ENCODE data around the gene APOL3. TPM values are rescaled to one million over a fixed set of nuclear protein-coding genes. Genes with fewer than 3 reads are reported as not detected.
"Not testable (repeated sequence)": the region's sequence is repeated elsewhere in the genome, so short reads cannot be mapped to it uniquely, and the experiment has no call there.

The APOL3 gene
- not detected for polyA plus RNA-seq (2013, experiment 1 of 4)
- not detected for polyA plus RNA-seq (2013, experiment 2 of 4)
- not detected for polyA plus RNA-seq (2013, experiment 3 of 4)
- not detected for polyA plus RNA-seq (2013, experiment 4 of 4)

DNA sequence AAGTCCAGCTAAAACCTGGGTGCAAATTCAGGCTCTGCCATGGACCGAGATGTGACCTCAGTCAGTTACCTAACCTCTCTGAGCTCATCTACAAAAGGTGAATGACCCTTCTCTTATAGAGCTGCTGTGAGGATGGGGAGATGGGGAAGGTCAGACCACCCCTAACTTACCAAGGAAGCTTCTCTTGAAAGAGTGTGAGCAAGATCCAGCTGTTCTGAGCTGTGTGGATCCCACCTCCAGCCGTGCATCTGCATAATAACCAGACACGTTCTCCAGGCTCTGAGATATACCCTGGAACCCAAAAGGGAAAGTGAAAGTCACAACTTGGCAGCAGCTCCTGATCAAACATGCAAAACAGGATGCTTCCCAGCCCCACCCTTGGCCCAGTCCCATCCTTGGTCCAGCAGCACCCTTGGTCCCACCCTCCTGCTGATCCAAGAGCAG lies at the start of gene APOL3:
Gene APOL3 (minus strand): TSS at position 257 of the 444 bp plus-strand sequence. CDS start 11,700 bp downstream, outside the sequence.
- 97 to 98% methylated on average over 3 of the region's 3 CpGs for WGBS, 2 experiments
- no peak within 1 kb of the TSS for H3K4me3 ChIP-seq (ENCODE audit: insufficient read depth, low read depth, low read length)
- H3K27me3 ChIP-seq (ENCODE audit: control insufficient read depth, insufficient read depth, low read length, poor library complexity, severe bottlenecking): no peaks in the 10 kb centered on the region
- no peaks in the 10 kb centered on the region for H3K36me3 ChIP-seq (ENCODE audit: control insufficient read depth, insufficient read depth, low read length)
- no peaks in the 10 kb centered on the region for H3K9me3 ChIP-seq (ENCODE audit: control insufficient read depth, low read length)
- H3K4me1 ChIP-seq (ENCODE audit: control insufficient read depth, insufficient read depth, low read length): peaks cover 6% of the 10 kb centered on the region
- no peak within 1 kb of the TSS for H3K27ac ChIP-seq (ENCODE audit: insufficient read depth, low read depth, low read length, poor library complexity, severe bottlenecking)

DNA sequence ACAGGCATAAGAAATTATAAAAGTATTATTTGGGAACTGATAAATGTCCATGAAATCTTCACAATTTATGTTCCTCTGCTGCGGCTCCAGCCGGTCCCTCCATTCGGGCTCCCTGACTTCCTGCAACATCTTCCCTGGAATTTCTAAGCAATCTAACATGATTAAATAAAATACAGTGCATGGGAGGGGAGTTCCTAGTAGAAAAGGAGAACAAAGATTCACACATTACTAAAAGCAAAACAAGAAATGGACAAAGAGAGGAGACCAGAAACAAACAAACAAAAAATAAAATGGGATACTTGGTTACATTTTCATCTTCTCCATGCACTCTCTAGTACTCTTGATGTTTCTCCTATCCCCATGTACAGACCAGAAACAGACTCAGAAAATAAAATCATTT lies 49.7 kb upstream of the APOL3 start:
- Histone ChIP-seq H3K27me3 (ENCODE audit: control insufficient read depth, insufficient read depth, low read length, poor library complexity, severe bottlenecking) (no peaks in the 10 kb centered on the region), H3K4me1 (ENCODE audit: control insufficient read depth, insufficient read depth, low read length) (no peaks in the 10 kb centered on the region), H3K9me3 (ENCODE audit: control insufficient read depth, low read length) (no peaks in the 10 kb centered on the region), H3K4me3 (ENCODE audit: insufficient read depth, low read depth, low read length) (no peak overlapping the region), H3K27ac (ENCODE audit: insufficient read depth, low read depth, low read length, poor library complexity, severe bottlenecking) (no peak overlapping the region), H3K36me3 (ENCODE audit: control insufficient read depth, insufficient read depth, low read length) (no peaks in the 10 kb centered on the region)
- 92 to 100% methylated on average over 2 to 3 of the region's 3 CpGs for WGBS, 2 experiments

- not testable (repeated sequence) for H3K9me3 ChIP-seq (ENCODE audit: control insufficient read depth, low read length)
- 92 to 97% methylated on average over 3 to 5 of the region's 5 CpGs for WGBS, 2 experiments
These were observed 48.9 kb upstream of the APOL3 start for GRCh38 chr22:36209488-36209908.

GRCh38 chr22:36208914-36209313 lies 48.4 kb upstream of the APOL3 start:
- H3K9me3 ChIP-seq (ENCODE audit: control insufficient read depth, low read length): no peaks in the 10 kb centered on the region
- no peaks in the 10 kb centered on the region for H3K4me1 ChIP-seq (ENCODE audit: control insufficient read depth, insufficient read depth, low read length)
- 95 to 97% methylated on average over 1 of the region's 1 CpG for WGBS, 2 experiments
- H3K36me3 ChIP-seq (ENCODE audit: control insufficient read depth, insufficient read depth, low read length): no peaks in the 10 kb centered on the region
- no peak overlapping the region for H3K4me3 ChIP-seq (ENCODE audit: insufficient read depth, low read depth, low read length)
- no peak overlapping the region for H3K27ac ChIP-seq (ENCODE audit: insufficient read depth, low read depth, low read length, poor library complexity, severe bottlenecking)
- no peaks in the 10 kb centered on the region for H3K27me3 ChIP-seq (ENCODE audit: control insufficient read depth, insufficient read depth, low read length, poor library complexity, severe bottlenecking)

More at GRCh38 chr22:36209488-36209908, 48.9 kb upstream of the APOL3 start:
- H3K4me1 ChIP-seq (ENCODE audit: control insufficient read depth, insufficient read depth, low read length); H3K27me3 ChIP-seq (ENCODE audit: control insufficient read depth, insufficient read depth, low read length, poor library complexity, severe bottlenecking); H3K27ac ChIP-seq (ENCODE audit: insufficient read depth, low read depth, low read length, poor library complexity, severe bottlenecking); H3K36me3 ChIP-seq (ENCODE audit: control insufficient read depth, insufficient read depth, low read length); H3K4me3 ChIP-seq (ENCODE audit: insufficient read depth, low read depth, low read length): not testable (repeated sequence)

DNA sequence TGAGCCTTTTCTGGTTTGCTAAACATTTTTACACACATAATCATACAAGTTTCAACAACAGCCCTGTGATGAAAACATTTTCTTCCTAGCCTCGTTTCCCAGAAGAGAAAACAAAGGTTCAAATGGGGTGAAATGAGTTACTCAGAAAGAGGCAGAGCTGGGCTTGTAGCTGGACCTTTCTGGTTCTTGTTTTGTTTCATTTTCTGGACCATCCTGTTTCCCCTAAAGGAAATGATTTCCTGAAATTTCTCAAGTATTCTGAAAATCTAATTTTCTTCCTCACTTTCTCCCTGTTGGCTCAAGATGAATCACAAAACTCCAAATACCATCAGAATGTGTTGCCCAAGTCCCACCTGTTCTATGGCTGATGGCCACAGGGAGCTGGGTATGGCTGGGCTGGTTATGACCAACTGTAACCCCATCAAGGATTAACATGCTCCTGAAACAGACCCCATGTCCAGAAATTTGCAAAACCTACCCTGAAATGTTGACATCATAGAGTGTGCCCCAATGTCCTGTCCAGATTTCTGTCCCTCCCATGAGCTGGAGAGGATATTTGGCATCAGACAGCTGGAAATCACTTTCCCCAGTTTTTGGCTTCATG lies 47.7 kb upstream of the APOL3 start:
- Histone ChIP-seq H3K36me3 (ENCODE audit: control insufficient read depth, insufficient read depth, low read length) (no peaks in the 10 kb centered on the region), H3K9me3 (ENCODE audit: control insufficient read depth, low read length) (no peaks in the 10 kb centered on the region), H3K4me3 (ENCODE audit: insufficient read depth, low read depth, low read length) (no peak overlapping the region), H3K27me3 (ENCODE audit: control insufficient read depth, insufficient read depth, low read length, poor library complexity, severe bottlenecking) (no peaks in the 10 kb centered on the region), H3K4me1 (ENCODE audit: control insufficient read depth, insufficient read depth, low read length) (no peaks in the 10 kb centered on the region), H3K27ac (ENCODE audit: insufficient read depth, low read depth, low read length, poor library complexity, severe bottlenecking) (no peak overlapping the region)
- 73 to 91% methylated on average over 1 of the region's 1 CpG for WGBS, 2 experiments

- no peak overlapping the region for H3K4me3 ChIP-seq (ENCODE audit: insufficient read depth, low read depth, low read length)
- WGBS, 2 experiments: 94 to 100% methylated on average over 1 of the region's 1 CpG
- H3K27me3 ChIP-seq (ENCODE audit: control insufficient read depth, insufficient read depth, low read length, poor library complexity, severe bottlenecking): no peaks in the 10 kb centered on the region
- peaks cover 6% of the 10 kb centered on the region for H3K4me1 ChIP-seq (ENCODE audit: control insufficient read depth, insufficient read depth, low read length)
- H3K27ac ChIP-seq (ENCODE audit: insufficient read depth, low read depth, low read length, poor library complexity, severe bottlenecking): no peak overlapping the region
- H3K36me3 ChIP-seq (ENCODE audit: control insufficient read depth, insufficient read depth, low read length): no peaks in the 10 kb centered on the region
- H3K9me3 ChIP-seq (ENCODE audit: control insufficient read depth, low read length): no peaks in the 10 kb centered on the region
These were observed 45.7 kb upstream of the APOL3 start for GRCh38 chr22:36206255-36206654.

DNA sequence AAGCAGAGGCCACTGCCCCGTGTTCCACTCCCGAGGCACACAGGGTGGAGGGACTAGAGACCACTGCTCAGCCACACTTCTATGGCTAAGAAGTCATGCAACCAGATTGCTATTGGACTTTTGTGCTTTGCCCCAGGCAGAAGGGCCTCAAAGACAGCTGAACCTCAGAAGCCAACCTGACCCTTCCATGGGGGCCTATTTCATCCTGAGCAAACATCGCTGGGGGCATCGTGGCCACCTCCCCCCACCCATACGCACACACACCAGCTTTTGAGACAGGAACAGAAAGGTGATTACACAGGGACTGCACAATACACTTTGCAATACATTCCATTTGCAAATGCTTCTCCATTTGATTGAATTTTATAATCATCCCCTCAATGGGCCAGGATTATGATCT lies 45.0 kb upstream of the APOL3 start:
- not testable (repeated sequence) for H3K4me1 ChIP-seq (ENCODE audit: control insufficient read depth, insufficient read depth, low read length); H3K4me3 ChIP-seq (ENCODE audit: insufficient read depth, low read depth, low read length); H3K27me3 ChIP-seq (ENCODE audit: control insufficient read depth, insufficient read depth, low read length, poor library complexity, severe bottlenecking); H3K36me3 ChIP-seq (ENCODE audit: control insufficient read depth, insufficient read depth, low read length); H3K27ac ChIP-seq (ENCODE audit: insufficient read depth, low read depth, low read length, poor library complexity, severe bottlenecking); H3K9me3 ChIP-seq (ENCODE audit: control insufficient read depth, low read length)
- WGBS, 2 experiments: 89% methylated on average over 5 of the region's 5 CpGs

DNA sequence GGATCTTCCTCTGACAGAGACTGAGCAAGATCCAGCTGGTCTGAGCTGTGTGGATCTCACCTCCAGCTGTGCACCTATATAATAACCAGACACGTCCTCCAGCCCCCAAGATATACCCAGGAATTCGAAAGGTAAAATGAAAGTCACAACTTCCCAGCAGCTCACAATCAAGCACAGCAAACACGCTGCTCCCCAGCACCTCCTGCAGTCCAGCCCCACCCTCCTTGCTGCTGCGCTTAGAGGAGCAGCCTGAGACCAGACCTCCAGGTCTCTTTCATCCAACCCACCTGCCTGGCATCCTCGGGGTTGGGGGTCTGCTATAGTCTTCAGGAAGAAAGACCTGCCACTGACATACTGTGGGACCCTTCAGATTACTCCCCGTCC lies 44.1 kb upstream of the APOL3 start:
- no peak overlapping the region for H3K27ac ChIP-seq (ENCODE audit: insufficient read depth, low read depth, low read length, poor library complexity, severe bottlenecking)
- 68 to 69% methylated on average over 6 of the region's 6 CpGs for WGBS, 2 experiments
- peaks cover 11% of the 10 kb centered on the region for H3K4me1 ChIP-seq (ENCODE audit: control insufficient read depth, insufficient read depth, low read length)
- H3K36me3 ChIP-seq (ENCODE audit: control insufficient read depth, insufficient read depth, low read length): no peaks in the 10 kb centered on the region
- H3K9me3 ChIP-seq (ENCODE audit: control insufficient read depth, low read length): no peaks in the 10 kb centered on the region
- H3K4me3 ChIP-seq (ENCODE audit: insufficient read depth, low read depth, low read length): no peak overlapping the region
- H3K27me3 ChIP-seq (ENCODE audit: control insufficient read depth, insufficient read depth, low read length, poor library complexity, severe bottlenecking): no peaks in the 10 kb centered on the region

DNA sequence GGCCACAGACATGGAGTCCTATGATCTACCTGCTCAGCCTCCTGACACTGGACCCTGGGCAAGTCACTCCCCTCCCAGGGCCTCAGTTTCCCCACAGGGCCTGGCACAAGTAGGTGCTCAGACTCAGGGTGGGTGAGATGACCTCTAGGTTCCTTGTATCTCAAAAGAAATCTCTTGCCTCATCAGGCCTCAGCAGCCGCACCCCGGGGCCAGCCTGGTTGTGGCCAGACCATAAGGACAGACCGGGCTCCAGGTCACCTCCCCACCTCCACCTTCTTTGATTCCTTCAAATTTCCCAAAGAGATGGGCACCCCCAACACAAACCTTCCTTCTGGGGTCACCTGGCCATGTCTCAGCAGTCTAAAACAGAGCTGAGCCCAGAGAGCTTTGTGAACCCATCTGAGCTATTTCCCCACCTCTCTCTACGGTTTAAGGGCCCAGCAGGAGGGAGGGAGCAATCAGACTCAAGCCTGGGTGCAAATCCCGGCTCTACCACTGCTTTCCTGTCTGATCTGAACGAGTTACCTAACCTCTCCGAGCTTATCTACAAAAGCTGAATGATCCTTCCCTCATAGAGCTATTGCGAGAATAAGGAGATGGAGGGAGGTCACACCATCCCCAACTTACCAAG lies 43.6 kb upstream of the APOL3 start:
- no peaks in the 10 kb centered on the region for H3K9me3 ChIP-seq (ENCODE audit: control insufficient read depth, low read length)
- H3K4me3 ChIP-seq (ENCODE audit: insufficient read depth, low read depth, low read length): no peak overlapping the region
- WGBS, 2 experiments: 70 to 82% methylated on average over 8 of the region's 8 CpGs
- peaks cover 11% of the 10 kb centered on the region for H3K4me1 ChIP-seq (ENCODE audit: control insufficient read depth, insufficient read depth, low read length)
- no peak overlapping the region for H3K27ac ChIP-seq (ENCODE audit: insufficient read depth, low read depth, low read length, poor library complexity, severe bottlenecking)
- H3K27me3 ChIP-seq (ENCODE audit: control insufficient read depth, insufficient read depth, low read length, poor library complexity, severe bottlenecking): no peaks in the 10 kb centered on the region
- H3K36me3 ChIP-seq (ENCODE audit: control insufficient read depth, insufficient read depth, low read length): no peaks in the 10 kb centered on the region

DNA sequence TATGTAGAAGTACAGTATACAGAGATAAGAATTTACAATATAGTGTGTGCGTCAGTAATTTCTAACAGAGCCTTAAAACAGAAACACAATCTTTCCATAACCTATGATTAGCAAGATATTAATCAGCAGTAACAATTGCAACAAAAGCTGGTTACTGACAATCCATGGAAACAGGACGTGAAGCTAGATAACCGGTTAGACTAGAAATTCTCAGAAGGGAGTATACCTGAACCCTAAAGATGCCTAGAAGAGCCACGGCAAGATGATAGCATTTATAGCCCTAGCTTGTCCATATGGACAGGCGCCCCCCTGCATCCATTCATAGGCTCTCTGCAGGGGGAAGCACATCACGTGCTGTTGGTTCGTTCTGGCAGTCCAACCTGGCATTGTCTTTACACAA lies 42.9 kb upstream of the APOL3 start:
- not testable (repeated sequence) for H3K4me3 ChIP-seq (ENCODE audit: insufficient read depth, low read depth, low read length); H3K27me3 ChIP-seq (ENCODE audit: control insufficient read depth, insufficient read depth, low read length, poor library complexity, severe bottlenecking); H3K36me3 ChIP-seq (ENCODE audit: control insufficient read depth, insufficient read depth, low read length); H3K27ac ChIP-seq (ENCODE audit: insufficient read depth, low read depth, low read length, poor library complexity, severe bottlenecking); H3K9me3 ChIP-seq (ENCODE audit: control insufficient read depth, low read length)
- H3K4me1 ChIP-seq (ENCODE audit: control insufficient read depth, insufficient read depth, low read length): peaks cover 17% of the 10 kb centered on the region
- WGBS, 2 experiments: 90 to 91% methylated on average over 6 of the region's 7 CpGs
